GM21528 (cell line): Measurements from ENCODE around the gene FGF10.

Experiments used
- ATAC-seq: cut with Tn5 transposase; IDR thresholded peaks from one replicate; pipeline ENCODE4 v1.9.1; 2021; ENCODE audit warnings: mild to moderate bottlenecking, moderate library complexity; ENCODE audit not compliant: unreplicated experiment, low FRiP score

Gene FGF10

GRCh38 chr5:44360919-44361318, 28.3 kb downstream of the FGF10 start:
- ATAC-seq, result no peak

DNA sequence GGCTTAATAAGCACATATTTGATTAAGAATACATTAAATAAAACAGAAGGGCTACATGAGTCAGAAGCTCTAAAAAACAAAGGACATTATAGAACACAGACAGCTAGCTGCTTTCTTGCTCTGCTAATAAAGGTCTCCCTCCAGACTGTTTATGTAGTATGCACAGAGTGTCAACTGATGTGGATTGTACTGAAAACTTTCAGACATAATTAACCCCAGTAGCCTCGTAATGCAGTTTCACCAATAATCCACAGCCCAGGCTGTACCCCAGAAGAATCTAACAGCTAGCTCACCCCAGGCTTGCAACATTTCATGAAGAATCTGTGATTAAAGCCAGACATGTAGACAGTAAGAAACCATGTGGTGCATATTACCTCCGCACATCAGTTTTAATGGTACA, 30.8 kb downstream of the FGF10 start:
- no peak for ATAC-seq

- ATAC-seq, result no peak
Measured at GRCh38 chr5:44356231-44356630, 33.0 kb downstream of the FGF10 start.

DNA sequence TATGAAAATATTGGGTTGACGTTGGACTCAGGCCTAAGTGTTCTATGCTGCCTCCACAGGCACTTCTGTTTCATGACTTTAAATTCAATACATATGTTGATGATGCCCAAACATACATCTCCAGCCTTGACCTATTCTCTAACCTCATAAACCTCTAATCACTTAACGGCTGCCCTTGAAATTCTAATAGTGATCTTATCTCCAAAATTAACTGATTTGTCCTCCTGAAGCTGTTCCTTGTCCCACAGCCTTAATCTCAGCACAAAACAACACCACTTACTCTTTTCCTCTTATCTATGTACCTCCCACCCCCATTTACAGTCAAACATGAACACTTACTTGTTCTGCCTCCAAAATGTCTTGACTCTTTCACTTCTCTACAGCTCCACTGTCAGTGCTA, 43.3 kb downstream of the FGF10 start:
- no peak for ATAC-seq

GRCh38 chr5:44336708-44337107, 52.5 kb downstream of the FGF10 start:
- ATAC-seq, result no peak

DNA sequence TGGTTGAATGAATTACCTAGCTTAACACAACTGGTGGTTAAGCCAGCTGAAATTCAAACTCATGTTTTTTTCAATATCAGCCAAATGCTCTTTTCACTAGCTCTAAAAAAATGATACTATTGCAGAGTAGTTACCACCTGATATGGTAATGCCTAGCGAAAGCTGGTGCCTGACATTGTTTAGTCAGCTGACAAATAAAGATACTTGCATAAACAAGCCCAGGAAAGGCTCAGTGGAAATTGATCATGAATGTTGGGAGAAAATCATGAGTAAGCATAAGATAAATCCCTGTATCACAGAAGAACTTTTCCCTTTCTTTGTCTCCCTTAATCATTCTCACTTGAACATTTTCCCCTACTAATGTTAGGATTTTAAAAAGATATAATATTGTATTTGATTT, 54.6 kb downstream of the FGF10 start:
- ATAC-seq, result no peak

DNA sequence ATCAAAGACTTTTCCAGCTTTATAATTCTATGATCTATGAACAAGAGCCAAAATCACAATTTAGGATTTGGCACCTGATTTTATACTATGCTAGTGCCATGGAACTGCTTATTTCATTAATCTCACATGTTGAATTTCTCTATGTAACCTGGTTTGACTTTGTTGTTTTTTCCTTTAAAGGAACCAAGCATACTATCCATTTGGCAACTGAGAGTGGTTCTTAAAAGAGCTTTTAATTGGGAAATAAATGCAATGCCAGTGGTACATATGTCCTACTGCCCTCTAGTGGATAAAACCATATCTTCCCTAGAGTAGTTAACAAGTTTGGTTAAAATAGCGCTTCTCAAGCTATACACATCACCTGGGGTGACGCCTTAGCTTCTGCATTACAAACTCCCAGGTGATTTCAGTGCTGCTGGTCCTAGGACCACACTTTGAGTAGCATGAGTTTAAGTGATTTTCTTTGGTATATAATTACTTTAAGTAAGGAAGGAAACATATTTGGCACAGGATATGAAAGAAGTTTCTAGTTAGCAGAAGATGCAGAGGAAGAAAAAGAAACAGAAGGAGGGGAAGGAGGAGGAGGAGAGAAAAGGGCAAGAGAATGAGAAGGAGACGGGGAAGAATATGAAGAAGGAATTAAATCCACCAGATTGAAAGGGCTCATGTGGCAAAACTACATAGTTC, 56.8 kb downstream of the FGF10 start:
- ATAC-seq, result peak; percentile 67

DNA sequence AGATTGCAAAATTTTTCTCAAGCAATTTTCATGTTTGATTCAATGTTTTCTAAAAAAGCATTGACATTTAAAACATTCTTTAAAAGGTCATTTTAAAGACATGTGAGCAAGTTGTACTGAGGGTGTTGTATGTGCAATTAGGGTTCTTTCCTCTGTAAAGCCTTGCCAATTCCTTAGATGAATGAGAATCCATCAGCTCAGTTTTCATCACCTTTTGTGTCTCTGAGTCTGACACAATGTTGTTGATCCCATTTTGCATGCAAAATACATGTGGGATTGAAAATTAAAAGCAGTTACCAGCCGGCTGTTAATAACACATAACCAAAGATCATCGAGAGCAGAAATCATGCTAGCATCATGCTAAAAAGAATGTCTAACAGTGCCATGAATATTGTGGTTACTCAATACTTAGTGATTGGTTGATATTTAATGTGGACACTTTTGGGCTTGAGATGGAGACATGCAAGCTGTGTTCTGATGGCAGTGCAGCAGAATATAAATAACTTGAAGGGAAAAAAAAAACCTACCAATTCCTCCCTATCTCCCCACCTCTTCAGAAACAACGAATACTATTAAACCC, 57.7 kb downstream of the FGF10 start:
- no peak for ATAC-seq

DNA sequence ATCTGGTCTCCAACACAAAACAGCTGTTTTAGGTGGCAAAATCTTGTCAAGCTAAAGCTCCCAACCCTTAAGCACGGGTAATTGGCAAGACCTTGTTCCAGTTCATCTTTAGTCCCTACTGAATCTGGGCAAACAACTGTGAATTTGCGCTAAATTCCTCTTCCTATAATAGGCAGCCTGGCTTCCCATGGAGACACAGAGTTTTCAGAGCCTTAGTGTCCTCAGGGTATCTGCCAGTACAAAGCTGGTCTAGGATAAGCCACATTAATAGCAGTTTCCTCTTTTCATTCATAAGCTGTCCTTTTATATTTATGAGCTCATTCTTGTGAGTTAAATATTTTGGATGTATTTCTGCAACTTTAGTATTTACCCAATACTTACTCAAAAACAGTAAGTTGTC, 59.5 kb downstream of the FGF10 start:
- ATAC-seq, result no peak

- no peak for ATAC-seq
Measured at GRCh38 chr5:44321144-44321725, 68.0 kb downstream of the FGF10 start.

DNA sequence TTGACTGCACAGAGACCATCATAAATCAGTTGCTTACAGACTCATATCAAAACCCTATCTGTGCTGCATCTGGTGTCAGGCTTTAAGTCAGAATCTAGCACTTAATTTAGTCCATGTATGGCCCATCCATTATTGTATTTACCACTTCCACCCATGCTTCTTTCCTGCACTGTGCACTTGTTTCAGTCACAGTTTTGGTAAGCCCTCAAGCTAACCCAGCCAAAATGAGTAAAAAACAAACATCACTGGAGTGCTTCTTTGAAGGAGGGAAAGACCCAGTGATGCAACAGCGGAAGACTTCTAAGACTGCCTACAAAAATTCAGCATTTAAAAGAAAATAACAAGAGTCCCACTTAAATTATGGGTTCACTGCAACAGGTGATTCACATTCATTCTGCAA, 69.0 kb downstream of the FGF10 start:
- no peak for ATAC-seq

DNA sequence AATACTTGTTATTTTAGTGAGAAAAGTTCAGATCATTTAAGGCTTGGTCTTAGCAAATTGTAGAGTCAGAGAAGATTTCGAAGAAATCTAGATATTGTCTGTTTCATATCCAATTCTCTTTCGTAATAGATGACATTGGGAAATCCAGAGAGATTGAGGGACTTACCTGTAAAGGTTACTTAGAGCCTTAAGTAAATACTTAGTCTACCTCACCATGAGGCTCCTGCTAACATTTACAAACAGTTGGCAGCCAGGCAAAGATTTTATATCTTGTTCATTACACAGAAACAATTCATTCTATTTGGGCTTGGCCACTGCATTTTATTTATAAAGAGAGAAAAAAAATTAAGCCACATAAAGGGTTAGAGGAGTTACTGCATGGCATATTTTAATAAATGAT, 70.3 kb downstream of the FGF10 start:
- ATAC-seq, result no peak

DNA sequence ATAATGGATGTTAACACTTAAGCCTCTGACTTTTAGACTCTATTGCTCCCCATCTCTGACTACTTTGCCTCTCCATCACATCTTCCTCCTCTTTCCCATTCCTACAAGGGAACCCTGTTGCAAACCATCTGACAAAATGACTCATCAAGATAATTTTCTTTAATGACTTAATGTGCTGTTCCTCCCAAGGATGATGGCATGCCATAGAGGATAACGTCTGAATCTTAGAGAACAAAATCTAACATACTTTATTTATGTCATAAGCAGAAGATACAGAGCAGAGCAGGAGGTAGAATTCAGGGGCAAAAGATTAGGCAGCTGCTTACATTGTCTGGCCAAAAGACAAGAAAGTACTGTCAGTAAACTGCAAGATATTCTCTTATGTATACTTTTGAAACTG, 76.8 kb downstream of the FGF10 start:
- ATAC-seq, result no peak

GRCh38 chr5:44300551-44300950, 88.7 kb downstream of the FGF10 start:
- no peak for ATAC-seq

DNA sequence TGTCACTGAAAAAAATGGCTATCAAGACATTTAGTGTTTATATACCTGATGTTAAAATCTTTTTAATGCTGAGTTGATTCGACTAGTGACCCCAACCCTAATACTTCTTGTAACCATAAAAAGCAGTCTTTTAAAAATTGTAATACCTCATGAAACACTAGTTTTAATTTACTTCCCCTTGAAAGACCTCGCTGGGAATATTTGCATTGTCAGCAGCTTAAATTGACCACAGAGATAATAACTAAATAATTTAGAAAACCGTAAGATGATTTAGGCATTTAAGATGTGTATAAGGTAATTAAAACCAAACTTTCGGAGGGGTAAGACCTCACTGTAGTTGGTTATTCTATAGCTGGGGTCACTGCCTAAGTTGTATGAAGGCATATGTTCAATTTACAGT, 89.8 kb downstream of the FGF10 start:
- ATAC-seq, result no peak

DNA sequence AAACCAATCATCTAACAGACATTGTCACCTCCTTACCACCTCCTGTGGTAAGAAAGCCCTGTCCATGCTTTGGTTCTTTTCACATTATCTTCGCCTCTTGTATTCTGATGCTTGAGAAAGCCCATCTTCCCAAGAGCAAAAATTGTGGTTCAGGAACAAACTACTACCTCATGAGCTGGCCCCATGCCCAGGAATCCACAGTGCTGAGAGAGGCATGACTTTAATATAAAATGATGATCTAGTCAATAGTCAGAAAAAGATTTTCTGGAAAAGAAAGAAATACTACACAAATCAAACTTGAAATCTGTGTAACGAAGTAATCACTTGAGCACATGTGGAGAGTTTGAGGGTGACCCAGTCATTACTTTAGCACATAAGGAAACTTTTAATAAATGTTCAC, 94.7 kb downstream of the FGF10 start:
- ATAC-seq, result no peak

- ATAC-seq, result no peak
Measured at GRCh38 chr5:44292736-44293135, 96.5 kb downstream of the FGF10 start.

DNA sequence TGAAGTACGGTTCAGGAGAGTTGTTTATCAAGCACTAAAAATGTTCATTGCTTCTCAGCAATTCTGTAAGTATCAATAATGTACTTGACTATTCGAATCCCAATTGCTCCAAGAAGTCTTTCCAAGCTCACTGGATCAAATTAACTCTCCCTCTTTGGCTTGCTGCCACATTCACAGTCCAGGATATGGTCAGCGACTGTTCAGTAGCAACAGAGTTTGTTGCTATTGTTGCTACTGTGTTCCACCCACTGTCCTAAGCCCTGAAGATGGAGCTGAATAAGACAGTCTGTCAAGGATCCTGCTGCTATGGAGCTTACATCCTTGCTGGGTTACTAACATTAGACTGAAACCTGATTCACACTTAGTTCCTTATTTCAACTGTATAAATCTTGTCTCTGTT, 110.8 kb downstream of the FGF10 start:
- no peak for ATAC-seq

DNA sequence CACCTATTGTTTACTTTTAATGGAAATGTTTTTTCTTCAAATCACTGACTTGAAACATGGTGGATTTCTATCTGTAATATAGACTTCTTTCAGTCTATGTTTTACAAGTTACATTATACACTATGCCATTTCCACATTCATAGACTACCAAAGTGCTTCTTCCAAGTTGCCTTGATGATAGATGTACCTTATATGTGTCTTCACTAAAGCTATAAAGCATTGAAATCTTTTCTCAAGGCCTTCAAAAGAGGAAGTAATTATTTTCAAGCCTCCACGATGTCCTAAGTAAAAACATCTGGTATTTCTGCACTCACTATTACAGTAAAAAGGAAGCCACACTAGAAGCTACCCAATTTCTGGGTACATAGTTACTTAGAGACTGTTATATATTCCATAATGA, 113.3 kb downstream of the FGF10 start:
- ATAC-seq, result no peak

- ATAC-seq, result no peak
Measured at GRCh38 chr5:44275329-44275728, 113.9 kb downstream of the FGF10 start.

- ATAC-seq, result no peak
Measured at GRCh38 chr5:44267909-44268308, 121.3 kb downstream of the FGF10 start.

DNA sequence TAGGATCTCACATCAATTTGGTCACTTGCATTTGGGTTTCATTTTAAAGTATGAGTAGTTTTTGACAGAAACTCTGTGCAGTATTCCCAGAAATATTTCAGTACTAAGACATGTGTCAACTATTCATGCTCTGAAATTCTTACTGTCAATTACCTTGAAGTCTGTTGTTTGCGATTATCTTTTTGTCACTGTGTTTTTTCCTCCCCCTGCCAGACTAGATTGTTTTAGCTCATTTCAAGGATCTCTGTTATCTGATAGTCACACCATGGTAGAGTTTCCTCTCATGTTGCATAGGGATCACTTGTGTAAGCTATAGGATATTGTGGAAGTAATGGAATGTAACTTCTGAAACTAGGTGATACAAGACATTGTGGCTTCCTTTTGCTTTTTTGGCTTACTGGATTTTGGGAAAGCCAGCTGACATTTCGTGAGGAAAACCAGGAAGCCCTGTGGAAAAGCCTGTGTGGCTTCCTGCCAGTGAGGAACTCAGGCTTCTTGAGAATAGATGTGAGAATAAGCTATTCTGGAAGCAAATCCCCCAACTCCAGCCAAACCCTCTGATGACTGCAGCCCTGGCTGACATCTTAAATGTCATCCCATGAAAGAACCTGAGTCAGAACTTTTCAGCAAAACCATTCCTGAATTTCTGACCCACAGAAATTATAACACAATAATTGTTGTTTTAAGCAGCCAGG, 122.2 kb downstream of the FGF10 start:
- ATAC-seq, result no peak
